Calu3 (cell line): ENCODE results near the gene EXOC6B. TPM values are rescaled to one million over a fixed set of nuclear protein-coding genes. Genes with fewer than 3 reads are reported as not detected.

Experiments
- BruUV-seq: library from RNA; stranded (reverse); fragments of 400-500 nt; replicated peaks from 2 replicates; lab custom pipeline; 2021; lab: Mats Ljungman, UMichigan
- CTCF ChIA-PET: fragments of 300-600 bp; sonication (Branson Sonifier 250); formaldehyde crosslinking; loops from one replicate; lab custom pipeline; 2022; ENCODE audit warnings: antibody characterized with exemption; lab: Charles Lee
- DNase-seq: peaks from one replicate; pipeline ENCODE4 v3.0.0; 2022
- H3K27ac Mint-ChIP-seq: one replicate; pipeline ENCODE4 v1.8.0; 2022; ENCODE audit warnings: mixed read lengths; ENCODE audit not compliant: unreplicated experiment
- H3K27me3 Mint-ChIP-seq: one replicate; pipeline ENCODE4 v1.8.0; 2022; ENCODE audit warnings: mixed read lengths; ENCODE audit not compliant: unreplicated experiment
- H3K36me3 Mint-ChIP-seq: one replicate; pipeline ENCODE4 v1.8.0; 2022; ENCODE audit warnings: mild to moderate bottlenecking, moderate library complexity, mixed read lengths; ENCODE audit not compliant: insufficient read depth, unreplicated experiment
- H3K4me1 Mint-ChIP-seq: one replicate; pipeline ENCODE4 v1.8.0; 2022; ENCODE audit warnings: mild to moderate bottlenecking, low read depth, mixed read lengths; ENCODE audit not compliant: unreplicated experiment
- H3K4me3 Mint-ChIP-seq: one replicate; pipeline ENCODE4 v1.8.0; 2022; ENCODE audit warnings: mild to moderate bottlenecking, low read depth, moderate library complexity, mixed read lengths; ENCODE audit not compliant: unreplicated experiment
- H3K9me3 Mint-ChIP-seq: one replicate; pipeline ENCODE4 v1.8.0; 2022; ENCODE audit warnings: low read depth, mixed read lengths; ENCODE audit not compliant: unreplicated experiment
- CTCF ChIP-seq: fragments of 200-600 bp; IDR thresholded peaks from one replicate; pipeline ENCODE4 v1.8.0; 2022; ENCODE audit warnings: antibody characterized with exemption; ENCODE audit not compliant: unreplicated experiment
- intact Hi-C: fragments of 100-400 bp; cut with micrococcal nuclease; formaldehyde crosslinking; loops from one replicate; pipeline ENCODE4 v1.10.0; 2022; ENCODE audit not compliant: unreplicated experiment
- total RNA-seq: library from RNA; stranded (reverse); gene quantifications from 2 replicates; pipeline ENCODE4 v1.2.3, GENCODE V29; 2022

The EXOC6B gene
- total RNA-seq, 1 experiment from 2014 or later: 26.6 TPM

- no peak overlapping the region for H3K27ac Mint-ChIP-seq
- TF ChIP-seq CTCF: no peak
- peak overlapping the region; percentile 92 for H3K4me3 Mint-ChIP-seq
- DNase-seq: no peak
- no peaks in the 10 kb centered on the region for H3K9me3 Mint-ChIP-seq
- intact Hi-C loops: loop anchor here (2.0 kb wide), 1 partner anchor 599 kb away; no protein-coding TSS in a partner anchor
- peaks cover 38% of the 10 kb centered on the region for H3K36me3 Mint-ChIP-seq
- CTCF ChIA-PET: interaction anchor here (1.2 to 3.5 kb wide), 3 partner anchors 68 to 431 kb away, joined by 3 to 118 read pairs (median 25); no protein-coding TSS in a partner anchor
- BruUV-seq: no TSS peak
- peaks cover 69% of the 10 kb centered on the region for H3K27me3 Mint-ChIP-seq
- peaks cover 31% of the 10 kb centered on the region for H3K4me1 Mint-ChIP-seq
These were observed 677.6 kb downstream of the EXOC6B start for GRCh38 chr2:72148003-72148836.

DNA sequence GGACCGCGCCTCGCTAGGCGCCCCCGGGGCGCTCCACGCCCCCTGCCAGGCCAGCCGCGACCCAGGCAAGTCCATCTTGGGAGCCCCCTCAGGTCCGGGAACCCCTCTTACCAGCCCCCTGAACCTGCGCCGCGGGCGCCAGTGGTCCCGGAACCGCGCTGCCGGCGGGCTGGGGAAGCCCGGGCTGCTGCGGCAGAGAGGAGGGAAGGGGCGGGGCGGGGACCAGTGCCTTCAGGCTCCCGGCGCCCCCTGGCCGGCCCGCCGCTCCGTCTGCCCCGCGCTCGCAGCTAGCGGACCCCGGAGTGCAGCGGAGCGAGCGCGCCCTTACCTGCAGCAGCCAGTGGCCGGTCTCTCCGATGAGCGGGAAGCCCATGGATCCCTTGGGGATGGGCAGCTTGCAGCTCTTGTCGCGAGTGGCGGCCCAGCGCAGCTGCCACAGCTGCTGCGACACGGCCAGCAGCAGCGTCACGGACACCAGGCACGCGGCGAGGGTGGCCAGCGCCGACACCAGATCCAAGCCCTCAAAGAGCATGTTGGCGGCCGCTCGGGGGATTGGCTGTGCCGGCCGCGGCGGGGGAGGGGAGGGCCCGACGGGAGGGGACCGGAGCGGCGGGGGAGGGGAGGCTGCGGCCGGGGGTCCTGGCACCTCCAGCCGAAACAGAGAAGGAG, 678.4 kb downstream of the EXOC6B start, which contains the start of gene CYP26B1:
TSS of gene CYP26B1 (minus strand) at position 560 of the 669 bp plus-strand sequence. CDS start at position 532, 28 bp downstream.
- Mint-ChIP-seq H3K4me1 (peaks cover 31% of the 10 kb centered on the region), H3K27ac (no peak within 1 kb of the TSS), H3K9me3 (no peaks in the 10 kb centered on the region), H3K4me3 (peak within 1 kb of the TSS; percentile 92), H3K36me3 (peaks cover 38% of the 10 kb centered on the region), H3K27me3 (peaks cover 75% of the 10 kb centered on the region)
- no peak for DNase-seq
- no TSS peak for BruUV-seq
- no peak for TF ChIP-seq CTCF
- intact Hi-C loops: no loop called here
- CTCF ChIA-PET: interaction anchor here (3.5 kb wide), 1 partner anchor 225 kb away, joined by 118 read pairs; no protein-coding TSS in a partner anchor

GRCh38 chr2:72146347-72147302, 679.2 kb downstream of the EXOC6B start:
- H3K27me3 Mint-ChIP-seq: peaks cover 74% of the 10 kb centered on the region
- CTCF ChIA-PET: no interaction called here

More at GRCh38 chr2:72146347-72147302, 679.2 kb downstream of the EXOC6B start:
- DNase-seq: no peak
- H3K27ac Mint-ChIP-seq: no peak overlapping the region
- no TSS peak for BruUV-seq
- intact Hi-C loops: no loop called here
- peaks cover 31% of the 10 kb centered on the region for H3K4me1 Mint-ChIP-seq
- no peaks in the 10 kb centered on the region for H3K9me3 Mint-ChIP-seq
- H3K4me3 Mint-ChIP-seq: peak overlapping the region; percentile 92
- peaks cover 38% of the 10 kb centered on the region for H3K36me3 Mint-ChIP-seq
- TF ChIP-seq CTCF: no peak
